Measurements from ENCODE around the gene PSME1.

The PSME1 gene

GRCh38 chr14:24119691-24120090, 16.3 kb upstream of the PSME1 start:
- no peaks in the 10 kb centered on the region for H3K4me1 ChIP-seq (ENCODE audit: control insufficient read depth, insufficient read depth, low read length)
- no peaks in the 10 kb centered on the region for H3K9me3 ChIP-seq (ENCODE audit: control insufficient read depth, insufficient read depth, low read length)
- H3K4me3 ChIP-seq (ENCODE audit: low read depth, low read length) = no peak overlapping the region
- no peak overlapping the region for H3K9ac ChIP-seq (ENCODE audit: low read depth, low read length)
- H3K36me3 ChIP-seq (ENCODE audit: control insufficient read depth, insufficient read depth, low read length) = peaks cover 74% of the 10 kb centered on the region
- H3K27me3 ChIP-seq (ENCODE audit: control insufficient read depth, insufficient read depth, low read length) = no peaks in the 10 kb centered on the region
- no peak overlapping the region for H3K27ac ChIP-seq (ENCODE audit: low read depth, low read length)

- no peaks in the 10 kb centered on the region for H3K9me3 ChIP-seq (ENCODE audit: control insufficient read depth, insufficient read depth, low read length)
- H3K27me3 ChIP-seq (ENCODE audit: control insufficient read depth, insufficient read depth, low read length) = no peaks in the 10 kb centered on the region
- peaks cover 74% of the 10 kb centered on the region for H3K36me3 ChIP-seq (ENCODE audit: control insufficient read depth, insufficient read depth, low read length)
- no peak overlapping the region for H3K27ac ChIP-seq (ENCODE audit: low read depth, low read length)
- no peak overlapping the region for H3K9ac ChIP-seq (ENCODE audit: low read depth, low read length)
- H3K4me3 ChIP-seq (ENCODE audit: low read depth, low read length) = no peak overlapping the region
- no peaks in the 10 kb centered on the region for H3K4me1 ChIP-seq (ENCODE audit: control insufficient read depth, insufficient read depth, low read length)
These were observed 14.8 kb upstream of the PSME1 start for GRCh38 chr14:24121210-24121609.

GRCh38 chr14:24122416-24122815, 13.6 kb upstream of the PSME1 start:
- Histone ChIP-seq H3K36me3 (ENCODE audit: control insufficient read depth, insufficient read depth, low read length) (peaks cover 64% of the 10 kb centered on the region), H3K4me1 (ENCODE audit: control insufficient read depth, insufficient read depth, low read length) (no peaks in the 10 kb centered on the region), H3K9me3 (ENCODE audit: control insufficient read depth, insufficient read depth, low read length) (no peaks in the 10 kb centered on the region), H3K27me3 (ENCODE audit: control insufficient read depth, insufficient read depth, low read length) (no peaks in the 10 kb centered on the region), H3K9ac (ENCODE audit: low read depth, low read length) (no peak overlapping the region), H3K27ac (ENCODE audit: low read depth, low read length) (no peak overlapping the region), H3K4me3 (ENCODE audit: low read depth, low read length) (no peak overlapping the region)

GRCh38 chr14:24122898-24123297, 13.1 kb upstream of the PSME1 start:
- no peaks in the 10 kb centered on the region for H3K9me3 ChIP-seq (ENCODE audit: control insufficient read depth, insufficient read depth, low read length)
- H3K27me3 ChIP-seq (ENCODE audit: control insufficient read depth, insufficient read depth, low read length) = no peaks in the 10 kb centered on the region
- no peak overlapping the region for H3K9ac ChIP-seq (ENCODE audit: low read depth, low read length)
- H3K4me1 ChIP-seq (ENCODE audit: control insufficient read depth, insufficient read depth, low read length) = no peaks in the 10 kb centered on the region
- H3K36me3 ChIP-seq (ENCODE audit: control insufficient read depth, insufficient read depth, low read length) = peaks cover 59% of the 10 kb centered on the region
- no peak overlapping the region for H3K4me3 ChIP-seq (ENCODE audit: low read depth, low read length)
- H3K27ac ChIP-seq (ENCODE audit: low read depth, low read length) = no peak overlapping the region

- Histone ChIP-seq H3K9ac (ENCODE audit: low read depth, low read length) (no peak overlapping the region), H3K27me3 (ENCODE audit: control insufficient read depth, insufficient read depth, low read length) (no peaks in the 10 kb centered on the region), H3K36me3 (ENCODE audit: control insufficient read depth, insufficient read depth, low read length) (peaks cover 51% of the 10 kb centered on the region), H3K27ac (ENCODE audit: low read depth, low read length) (no peak overlapping the region), H3K9me3 (ENCODE audit: control insufficient read depth, insufficient read depth, low read length) (no peaks in the 10 kb centered on the region), H3K4me1 (ENCODE audit: control insufficient read depth, insufficient read depth, low read length) (no peaks in the 10 kb centered on the region), H3K4me3 (ENCODE audit: low read depth, low read length) (no peak overlapping the region)
These were observed 12.3 kb upstream of the PSME1 start for GRCh38 chr14:24123424-24124417.

- H3K9me3 ChIP-seq (ENCODE audit: control insufficient read depth, insufficient read depth, low read length) = no peaks in the 10 kb centered on the region
- H3K4me3 ChIP-seq (ENCODE audit: low read depth, low read length) = no peak overlapping the region
- H3K4me1 ChIP-seq (ENCODE audit: control insufficient read depth, insufficient read depth, low read length) = no peaks in the 10 kb centered on the region
- no peak overlapping the region for H3K27ac ChIP-seq (ENCODE audit: low read depth, low read length)
- no peaks in the 10 kb centered on the region for H3K27me3 ChIP-seq (ENCODE audit: control insufficient read depth, insufficient read depth, low read length)
- H3K9ac ChIP-seq (ENCODE audit: low read depth, low read length) = no peak overlapping the region
- peaks cover 22% of the 10 kb centered on the region for H3K36me3 ChIP-seq (ENCODE audit: control insufficient read depth, insufficient read depth, low read length)
These were observed 9.1 kb upstream of the PSME1 start for GRCh38 chr14:24126939-24127338.

GRCh38 chr14:24127673-24128072, 8.3 kb upstream of the PSME1 start:
- no peak overlapping the region for H3K9ac ChIP-seq (ENCODE audit: low read depth, low read length)
- no peak overlapping the region for H3K27ac ChIP-seq (ENCODE audit: low read depth, low read length)
- H3K4me3 ChIP-seq (ENCODE audit: low read depth, low read length) = no peak overlapping the region
- H3K9me3 ChIP-seq (ENCODE audit: control insufficient read depth, insufficient read depth, low read length) = no peaks in the 10 kb centered on the region
- H3K27me3 ChIP-seq (ENCODE audit: control insufficient read depth, insufficient read depth, low read length) = no peaks in the 10 kb centered on the region
- H3K36me3 ChIP-seq (ENCODE audit: control insufficient read depth, insufficient read depth, low read length) = peaks cover 17% of the 10 kb centered on the region
- H3K4me1 ChIP-seq (ENCODE audit: control insufficient read depth, insufficient read depth, low read length) = no peaks in the 10 kb centered on the region

- no peaks in the 10 kb centered on the region for H3K36me3 ChIP-seq (ENCODE audit: control insufficient read depth, insufficient read depth, low read length)
- H3K4me1 ChIP-seq (ENCODE audit: control insufficient read depth, insufficient read depth, low read length) = no peaks in the 10 kb centered on the region
- H3K9ac ChIP-seq (ENCODE audit: low read depth, low read length) = no peak overlapping the region
- no peaks in the 10 kb centered on the region for H3K27me3 ChIP-seq (ENCODE audit: control insufficient read depth, insufficient read depth, low read length)
- no peak overlapping the region for H3K27ac ChIP-seq (ENCODE audit: low read depth, low read length)
- no peaks in the 10 kb centered on the region for H3K9me3 ChIP-seq (ENCODE audit: control insufficient read depth, insufficient read depth, low read length)
- H3K4me3 ChIP-seq (ENCODE audit: low read depth, low read length) = no peak overlapping the region
These were observed 6.5 kb upstream of the PSME1 start for GRCh38 chr14:24129410-24129998.

- Histone ChIP-seq H3K4me1 (ENCODE audit: control insufficient read depth, insufficient read depth, low read length) (no peaks in the 10 kb centered on the region), H3K27ac (ENCODE audit: low read depth, low read length) (no peak within 1 kb of the TSS), H3K36me3 (ENCODE audit: control insufficient read depth, insufficient read depth, low read length) (no peaks in the 10 kb centered on the region), H3K9ac (ENCODE audit: low read depth, low read length) (no peak within 1 kb of the TSS), H3K4me3 (ENCODE audit: low read depth, low read length) (no peak within 1 kb of the TSS), H3K9me3 (ENCODE audit: control insufficient read depth, insufficient read depth, low read length) (no peaks in the 10 kb centered on the region), H3K27me3 (ENCODE audit: control insufficient read depth, insufficient read depth, low read length) (no peaks in the 10 kb centered on the region)
These were observed 5.6 kb upstream of the PSME1 start, which contains the start of gene FITM1 for GRCh38 chr14:24130380-24130716. Gene FITM1 (plus strand): TSS chr14:24130659. CDS start chr14:24131564, 905 bp downstream.

- H3K27ac ChIP-seq (ENCODE audit: low read depth, low read length) = no peak overlapping the region
- no peak overlapping the region for H3K9ac ChIP-seq (ENCODE audit: low read depth, low read length)
- H3K9me3 ChIP-seq (ENCODE audit: control insufficient read depth, insufficient read depth, low read length) = no peaks in the 10 kb centered on the region
- no peaks in the 10 kb centered on the region for H3K36me3 ChIP-seq (ENCODE audit: control insufficient read depth, insufficient read depth, low read length)
- no peaks in the 10 kb centered on the region for H3K4me1 ChIP-seq (ENCODE audit: control insufficient read depth, insufficient read depth, low read length)
- no peak overlapping the region for H3K4me3 ChIP-seq (ENCODE audit: low read depth, low read length)
- H3K27me3 ChIP-seq (ENCODE audit: control insufficient read depth, insufficient read depth, low read length) = no peaks in the 10 kb centered on the region
These were observed 5.1 kb upstream of the PSME1 start for GRCh38 chr14:24130717-24131548.

Measured in HUES48 (cell line).